COLO829 (cell line): ENCODE data around the gene TFG.

ENCODE experiments used
- DNase-seq: peaks from one replicate; pipeline ENCODE4 v3.0.0; 2012; ENCODE audit warnings: low spot score

TFG gene

DNA sequence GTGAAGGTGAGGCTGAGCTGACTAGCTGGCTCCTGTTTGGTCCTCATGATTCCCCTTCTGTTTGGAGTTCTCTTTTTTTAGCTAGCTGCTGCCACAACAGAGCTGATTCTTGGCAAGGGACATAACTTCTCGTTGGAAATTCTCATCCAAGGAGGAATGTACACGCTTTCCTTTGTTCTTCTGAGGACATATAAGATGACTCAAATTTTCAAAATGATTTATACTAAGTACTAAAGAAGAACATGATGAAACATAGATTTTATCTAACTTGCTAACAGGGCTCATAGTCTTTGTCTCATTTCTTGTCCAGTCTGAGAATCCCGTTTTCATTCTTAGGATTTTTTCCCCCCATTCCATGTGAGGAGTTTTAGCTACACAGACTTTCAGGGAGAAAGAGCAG, 2.9 kb upstream of the TFG start:
- DNase-seq, result no peak

DNA sequence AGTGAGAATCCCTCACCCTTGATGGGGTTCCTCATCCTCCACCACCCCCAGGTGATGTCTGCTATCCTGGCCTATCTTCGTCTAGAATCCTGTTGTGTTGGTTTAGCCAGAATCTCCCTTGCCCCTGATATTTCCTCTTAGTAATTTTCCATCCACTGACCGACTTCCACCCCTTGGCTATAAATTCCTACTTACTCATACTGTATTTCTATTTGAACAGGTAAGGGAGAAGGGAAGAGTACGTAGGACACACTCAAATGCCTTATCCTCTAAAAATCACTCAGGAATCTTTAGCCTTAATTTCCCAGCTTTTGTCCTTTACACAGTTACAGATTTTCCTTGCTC, 678 bp upstream of the TFG start:
- no peak for DNase-seq

DNA sequence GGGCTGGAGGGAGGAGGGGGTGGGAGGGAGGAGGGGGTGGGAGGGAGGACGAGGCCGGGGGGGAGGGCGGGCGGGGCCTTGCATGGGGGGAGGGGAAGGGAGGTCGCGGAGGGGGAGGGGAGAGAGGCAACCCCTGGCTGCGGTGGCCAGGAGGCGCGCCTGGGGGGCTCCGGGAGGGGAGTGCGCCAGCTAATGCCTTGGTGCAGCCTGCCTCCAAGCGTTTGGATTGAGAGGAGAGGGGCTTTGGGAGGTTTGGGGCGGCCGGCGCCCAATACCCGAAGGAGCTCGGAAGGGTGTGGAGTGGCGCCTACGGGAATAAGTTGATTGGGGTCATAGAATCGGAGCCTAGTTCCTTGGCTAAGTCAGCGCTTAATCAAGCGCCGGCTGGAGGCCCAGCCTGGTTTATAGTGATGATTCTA, 557 bp downstream of the TFG start:
- DNase-seq, result no peak

DNA sequence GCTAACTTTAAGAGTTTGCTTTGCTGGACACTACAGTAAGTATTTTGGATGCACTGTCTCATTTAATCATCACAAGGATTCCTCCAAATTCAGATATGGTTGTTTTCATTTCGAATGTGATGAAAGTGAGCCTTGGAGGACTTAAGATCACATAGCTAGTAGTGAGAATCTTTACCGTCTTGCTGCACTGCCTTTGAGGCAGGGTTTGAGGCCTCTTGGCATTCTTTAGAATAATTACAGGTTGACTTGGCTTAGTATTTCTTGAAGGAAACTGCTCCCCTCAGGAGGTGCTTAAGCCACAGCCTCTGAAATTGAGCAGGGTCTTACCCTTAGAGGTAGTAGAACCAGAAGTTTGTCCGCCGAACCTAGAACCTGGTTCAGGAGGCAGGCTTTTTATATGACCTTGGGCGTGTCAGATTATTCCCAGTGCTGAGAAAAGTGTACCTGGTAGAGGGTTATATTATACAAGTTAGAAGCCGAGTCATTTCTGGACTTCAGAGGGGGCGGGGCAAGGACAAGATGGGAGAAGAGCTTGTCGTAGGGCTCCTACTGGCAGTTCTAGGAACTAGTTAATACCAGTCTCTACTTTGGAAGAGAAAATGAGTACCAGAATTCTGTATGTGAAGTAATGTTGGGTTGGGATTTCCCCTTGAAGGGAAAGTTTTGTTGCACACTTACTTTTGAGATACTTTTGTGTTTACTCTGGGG, 1.1 kb downstream of the TFG start:
- DNase-seq, result peak; percentile 83

DNA sequence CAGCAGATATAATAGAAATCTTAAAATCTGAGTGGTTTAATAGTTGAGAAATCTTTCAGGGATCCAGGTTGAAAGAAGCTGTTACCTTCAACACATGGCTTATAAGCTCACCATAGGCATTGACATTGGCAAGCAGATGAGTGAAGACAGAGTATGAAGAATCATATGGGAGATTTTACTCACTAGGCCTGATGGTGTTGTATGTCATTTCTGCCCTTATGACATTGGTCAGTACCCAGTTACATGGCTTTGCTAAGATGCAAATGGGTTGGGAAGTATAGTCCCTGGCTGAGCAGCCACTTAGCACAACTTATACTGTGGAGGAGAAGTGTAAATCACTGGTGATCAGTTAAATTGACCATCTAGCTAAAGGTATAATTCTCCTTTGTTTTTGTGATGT, 5.9 kb downstream of the TFG start:
- no peak for DNase-seq

DNA sequence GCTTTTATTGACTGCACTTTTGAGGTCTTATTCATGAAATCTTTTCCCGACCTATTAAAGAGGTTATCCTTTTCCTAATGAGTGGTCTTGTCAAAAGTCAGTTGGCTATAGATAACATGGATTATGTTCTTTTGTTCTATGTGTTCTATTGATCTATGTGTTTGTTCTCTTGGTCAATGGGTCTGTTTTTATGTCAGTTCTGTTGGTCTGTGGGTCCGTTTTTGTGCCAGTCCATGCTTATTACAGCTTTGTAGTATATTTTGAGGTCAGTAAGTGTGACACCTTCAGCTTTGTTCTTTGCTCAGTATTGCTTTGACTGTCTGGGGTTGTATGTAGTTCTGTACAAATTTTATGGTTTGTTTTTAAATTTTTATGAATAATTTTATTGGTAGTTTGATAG, 7.8 kb downstream of the TFG start:
- DNase-seq, result no peak

DNA sequence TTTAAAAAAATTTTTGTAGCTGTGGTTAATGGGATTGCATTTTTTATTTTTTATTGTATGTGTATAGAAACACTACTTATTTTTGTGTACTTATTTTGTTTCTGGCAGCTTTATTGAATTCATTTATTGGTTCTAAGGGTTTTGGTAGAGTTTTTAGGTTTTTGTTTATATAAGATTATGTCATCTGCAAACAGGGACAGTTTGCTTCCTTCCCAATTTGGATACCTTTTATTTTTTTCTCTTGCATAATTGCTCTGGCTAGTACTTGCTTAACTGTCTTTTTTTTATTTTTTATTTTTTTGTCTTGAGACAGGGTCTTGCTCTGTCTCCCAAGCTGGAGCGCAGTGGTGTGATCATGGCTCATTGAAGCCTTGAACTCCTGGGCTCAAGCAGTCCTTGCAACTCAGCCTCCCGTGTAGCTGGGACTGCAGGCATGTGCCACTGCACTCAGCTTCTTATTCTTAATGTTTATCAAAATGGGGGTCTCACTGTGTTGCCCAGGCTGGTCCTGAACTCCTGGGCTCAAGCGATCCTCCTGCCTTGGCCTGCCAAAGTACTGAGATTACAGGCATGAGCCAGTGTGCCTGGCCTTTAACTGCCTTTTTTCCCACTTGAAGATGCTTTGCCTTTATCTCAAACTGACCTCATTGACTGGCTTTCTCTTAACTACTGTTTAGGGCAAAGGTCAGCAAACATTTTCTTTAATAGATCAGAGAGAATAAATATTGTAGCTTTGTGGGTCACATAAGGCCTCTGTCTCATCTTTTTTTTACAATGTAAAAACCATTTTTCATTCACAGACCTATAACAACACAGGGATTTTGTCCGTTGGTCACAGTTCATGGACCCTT, 8.6 kb downstream of the TFG start:
- no peak for DNase-seq

DNA sequence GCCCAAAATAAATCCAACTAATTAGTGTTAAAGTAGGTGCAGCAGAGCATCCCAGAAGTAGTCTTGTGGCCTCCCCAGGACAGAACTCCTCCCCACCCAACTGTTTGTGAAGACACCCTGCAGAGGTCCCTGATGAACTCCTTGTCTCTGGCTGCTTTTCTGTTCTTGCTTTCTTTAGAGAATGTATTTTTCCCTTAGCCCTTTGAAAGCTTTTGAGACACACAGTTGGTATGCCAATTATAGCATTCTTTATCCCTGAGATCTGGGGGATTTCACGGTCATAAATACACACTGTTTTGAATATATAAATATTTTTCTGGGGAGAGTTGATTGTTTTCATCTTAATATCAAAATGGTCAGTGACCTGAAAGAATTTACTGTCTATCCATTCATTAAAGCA, 9.8 kb downstream of the TFG start:
- DNase-seq, result no peak

DNA sequence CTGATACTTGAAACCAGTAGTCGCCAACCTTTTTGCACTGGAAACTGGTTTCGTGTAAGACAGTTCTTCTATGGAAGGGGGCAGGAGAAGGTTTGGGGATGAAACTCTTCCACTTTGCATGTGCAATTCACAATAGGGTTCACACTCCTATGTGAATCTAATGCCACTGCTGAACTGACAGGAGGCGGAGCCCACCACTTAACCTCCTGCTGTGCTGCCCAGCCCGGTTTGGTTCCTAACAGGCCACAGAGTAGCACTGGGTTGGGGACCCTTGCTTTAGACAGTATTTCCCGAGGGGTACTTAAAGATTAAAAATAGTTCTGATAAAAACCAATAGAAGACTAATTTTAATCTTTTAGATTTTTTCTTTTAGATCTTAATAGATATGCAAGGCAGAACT, 11.1 kb downstream of the TFG start:
- no peak for DNase-seq

DNA sequence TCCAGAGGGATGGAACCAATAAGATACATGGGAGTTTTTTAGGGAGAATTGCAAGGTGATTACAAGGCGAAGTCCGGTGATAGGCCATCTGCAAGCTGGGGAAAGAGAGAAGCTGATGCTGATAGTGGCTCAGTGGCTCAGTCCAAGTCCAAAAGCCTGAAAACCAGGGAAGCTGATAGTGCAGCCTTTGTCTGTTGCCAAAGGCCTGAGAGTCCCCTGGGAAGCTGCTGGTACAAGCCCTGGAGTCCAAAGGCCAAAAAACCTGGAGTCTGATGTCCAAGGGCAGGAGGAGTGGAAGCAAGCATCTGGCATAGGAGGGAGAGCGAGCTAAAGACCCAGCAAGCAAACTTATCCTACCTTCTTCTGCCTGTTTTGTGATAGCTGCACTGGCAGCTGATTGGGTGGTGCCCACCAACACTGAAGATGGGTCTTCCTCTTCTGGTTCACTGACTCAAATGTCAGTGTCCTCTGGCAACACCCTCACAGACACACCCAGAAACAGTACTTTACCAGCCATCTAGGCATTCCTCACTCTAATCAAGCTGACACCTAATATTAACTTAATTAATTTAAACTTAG, 16.7 kb downstream of the TFG start:
- no peak for DNase-seq

DNA sequence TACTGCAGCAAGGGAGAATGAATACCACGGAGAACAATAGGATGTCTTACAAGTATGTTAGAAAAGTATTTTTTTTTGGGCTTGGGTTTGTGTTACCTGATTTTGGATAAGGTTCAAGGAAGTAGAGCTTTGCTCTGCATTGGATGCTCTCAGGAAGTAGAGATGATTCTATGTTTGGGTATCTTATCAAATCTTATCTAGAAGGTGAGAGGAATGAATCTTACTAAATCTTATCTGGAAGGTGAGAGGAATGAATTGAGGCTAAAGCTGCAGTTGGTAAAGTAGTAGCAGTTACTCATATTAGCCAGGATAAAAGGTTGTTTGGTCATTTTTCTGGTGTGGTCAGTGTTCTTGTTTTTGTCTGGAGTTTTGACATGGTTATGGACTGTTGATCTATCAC, 17.4 kb downstream of the TFG start:
- DNase-seq, result no peak

DNA sequence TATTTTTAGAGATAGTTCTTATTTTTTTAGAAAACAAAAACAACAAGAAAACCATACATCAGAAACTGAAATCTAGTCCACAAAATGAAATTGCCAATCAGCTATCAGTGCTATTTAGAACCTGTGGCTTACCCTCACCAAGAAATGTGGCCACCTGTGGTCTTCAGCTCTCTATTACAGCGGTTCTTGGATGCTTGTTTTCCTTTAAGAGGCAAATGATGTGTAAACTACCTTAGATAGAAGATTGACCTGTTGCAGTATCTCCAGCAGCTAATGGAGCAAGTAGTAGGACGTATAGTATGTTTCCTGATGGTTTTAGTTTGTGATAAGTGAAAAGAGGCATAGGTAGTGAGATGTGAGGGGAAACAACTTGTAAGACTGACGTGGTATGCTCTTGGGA, 21.2 kb downstream of the TFG start:
- DNase-seq, result no peak

DNA sequence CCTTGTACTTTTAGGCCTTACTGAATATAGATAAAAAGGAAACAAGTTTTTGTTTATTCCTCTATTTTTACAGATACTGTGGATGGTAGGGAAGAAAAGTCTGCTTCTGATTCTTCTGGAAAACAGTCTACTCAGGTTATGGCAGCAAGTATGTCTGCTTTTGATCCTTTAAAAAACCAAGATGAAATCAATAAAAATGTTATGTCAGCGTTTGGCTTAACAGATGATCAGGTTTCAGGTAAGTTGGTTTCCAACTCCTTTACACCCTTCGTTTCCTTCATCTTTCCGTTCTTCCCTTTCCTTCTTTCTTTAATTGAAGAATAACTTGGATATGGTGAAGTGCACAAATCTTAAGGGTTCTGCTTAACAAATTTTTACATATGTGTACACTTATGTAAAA, 23.1 kb downstream of the TFG start:
- DNase-seq, result no peak

DNA sequence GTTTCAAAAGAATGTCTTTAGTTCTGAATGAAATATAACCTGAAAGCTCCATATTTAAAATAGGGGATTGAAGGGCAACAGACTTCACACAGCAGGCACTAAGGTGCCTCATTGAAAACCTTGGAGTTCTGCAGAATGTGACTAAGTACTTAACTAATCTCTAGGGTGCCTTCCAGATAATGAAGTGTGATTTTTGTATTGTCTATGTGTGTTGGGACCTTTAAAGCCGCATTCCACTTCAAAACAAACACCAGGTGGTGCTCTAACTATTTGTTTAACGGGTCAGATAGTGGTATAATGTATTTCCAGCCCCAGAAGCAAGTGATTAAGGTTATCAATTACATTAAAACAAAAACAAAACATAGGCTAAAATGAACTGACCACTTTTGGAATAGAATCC, 28.0 kb downstream of the TFG start:
- DNase-seq, result peak; percentile 14

DNA sequence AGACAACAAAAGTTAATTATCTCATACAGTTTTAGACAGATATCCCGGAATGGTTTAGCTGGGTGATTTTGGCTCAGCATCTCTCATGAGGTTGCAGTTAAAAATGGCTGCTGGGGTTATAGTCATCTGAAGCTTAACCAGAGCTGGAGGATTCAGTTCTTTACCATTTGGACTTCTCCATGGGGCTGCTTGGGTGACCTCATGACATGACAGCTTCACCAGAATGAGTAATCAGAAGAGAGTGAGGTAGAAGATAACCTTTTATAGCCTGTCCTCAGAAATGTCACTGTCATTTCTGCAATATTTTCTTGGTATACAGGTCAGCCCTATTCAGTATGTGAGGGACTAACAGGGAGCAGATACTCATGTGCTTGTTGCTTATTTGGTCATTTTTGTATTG, 30.9 kb downstream of the TFG start:
- no peak for DNase-seq

DNA sequence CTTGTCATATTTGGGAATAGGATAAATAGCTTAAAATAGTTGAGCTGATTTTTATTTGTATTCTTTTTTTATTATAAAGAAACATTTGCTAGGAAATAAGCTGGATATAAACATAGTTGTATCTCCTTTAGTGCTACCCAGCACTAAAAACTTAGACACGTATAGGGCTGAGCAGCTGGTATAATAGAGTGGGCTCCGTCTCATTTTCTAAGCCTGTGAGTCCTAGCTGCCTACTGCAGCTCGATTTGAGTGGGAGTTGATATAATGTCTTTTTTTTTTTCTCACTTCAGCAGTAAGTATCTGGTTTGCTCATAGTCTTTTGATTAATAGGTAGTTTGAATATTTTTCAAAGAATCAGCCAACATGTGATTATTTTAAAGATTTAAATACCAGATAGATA, 34.2 kb downstream of the TFG start:
- DNase-seq, result no peak

DNA sequence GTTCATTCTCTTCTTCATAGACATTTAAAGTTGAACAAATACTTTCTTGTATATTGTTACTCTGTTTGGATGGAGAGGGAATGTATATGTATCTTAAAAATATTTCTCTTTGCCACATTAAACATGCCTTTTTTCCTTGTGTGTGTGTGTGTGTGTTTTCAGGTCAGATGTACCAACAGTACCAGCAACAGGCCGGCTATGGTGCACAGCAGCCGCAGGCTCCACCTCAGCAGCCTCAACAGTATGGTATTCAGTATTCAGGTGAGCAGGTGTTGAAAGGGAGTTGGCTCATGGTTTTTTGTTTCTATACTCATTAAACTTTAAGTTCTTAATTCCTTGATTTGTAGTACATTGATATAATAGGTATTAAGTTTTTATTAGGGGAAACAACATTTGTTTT, 35.4 kb downstream of the TFG start:
- no peak for DNase-seq

DNA sequence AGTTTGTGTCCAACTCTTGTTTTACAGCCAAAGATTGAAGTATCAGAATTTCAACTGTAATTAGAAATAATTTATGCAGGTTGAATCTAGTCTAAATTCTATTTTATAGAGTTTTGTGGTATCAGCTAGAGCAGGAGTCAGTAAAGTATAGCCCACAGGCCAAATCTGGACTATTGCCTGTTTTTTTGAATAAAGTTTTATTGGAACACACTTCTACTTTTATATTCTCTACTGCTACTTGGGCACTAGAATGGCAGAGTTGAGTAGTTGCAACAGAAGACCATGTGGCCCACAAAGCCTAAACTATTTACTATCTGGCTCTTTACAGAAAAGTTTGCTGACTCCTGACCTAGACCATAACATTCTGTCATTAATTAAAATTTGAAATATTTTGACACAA, 36.3 kb downstream of the TFG start:
- DNase-seq, result no peak

DNA sequence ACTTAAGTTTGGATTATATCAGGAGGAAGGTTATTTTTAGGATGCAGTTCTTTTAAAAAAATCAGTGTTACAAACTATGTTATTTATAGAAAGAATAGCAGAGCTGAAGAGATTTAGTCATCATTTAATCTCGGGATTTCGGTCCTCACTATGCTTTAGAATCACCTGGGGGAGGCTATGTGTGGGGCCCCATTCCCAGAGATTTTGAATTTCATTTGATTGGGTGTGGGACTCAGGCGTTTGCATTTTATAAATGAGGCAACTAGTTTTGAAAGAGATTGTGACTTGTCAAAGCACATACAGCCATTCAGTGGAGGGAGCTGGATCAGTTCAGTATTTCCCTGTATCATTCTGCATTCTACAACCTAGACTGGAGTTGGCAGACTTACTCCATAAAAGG, 36.8 kb downstream of the TFG start:
- DNase-seq, result no peak

DNA sequence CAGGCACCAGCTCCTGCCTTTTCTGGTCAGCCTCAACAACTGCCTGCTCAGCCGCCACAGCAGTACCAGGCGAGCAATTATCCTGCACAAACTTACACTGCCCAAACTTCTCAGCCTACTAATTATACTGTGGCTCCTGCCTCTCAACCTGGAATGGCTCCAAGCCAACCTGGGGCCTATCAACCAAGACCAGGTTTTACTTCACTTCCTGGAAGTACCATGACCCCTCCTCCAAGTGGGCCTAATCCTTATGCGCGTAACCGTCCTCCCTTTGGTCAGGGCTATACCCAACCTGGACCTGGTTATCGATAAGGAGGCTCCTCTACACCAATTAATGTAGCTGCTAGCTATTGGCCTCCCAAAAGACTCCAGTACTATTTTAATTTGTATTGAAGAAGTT, 38.9 kb downstream of the TFG start:
- DNase-seq, result no peak

DNA sequence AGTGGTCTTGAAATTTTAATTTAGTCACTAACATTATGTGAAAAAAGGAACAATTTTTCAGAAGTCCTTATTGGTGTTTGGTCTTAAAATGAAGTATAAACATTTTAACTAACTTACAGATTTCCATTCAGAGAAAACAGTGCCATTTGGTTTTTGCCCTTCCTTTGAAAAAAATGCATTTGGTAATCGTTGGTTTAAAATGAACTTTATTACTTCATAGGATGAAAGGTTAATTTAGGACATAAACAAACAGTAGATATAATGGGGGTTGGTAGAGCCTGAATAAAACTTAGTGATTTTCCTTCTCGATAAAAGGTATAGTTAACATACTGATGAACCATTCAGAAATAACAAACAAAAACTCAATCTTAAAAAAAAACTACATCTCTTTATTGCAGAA, 39.7 kb downstream of the TFG start:
- DNase-seq, result no peak

DNA sequence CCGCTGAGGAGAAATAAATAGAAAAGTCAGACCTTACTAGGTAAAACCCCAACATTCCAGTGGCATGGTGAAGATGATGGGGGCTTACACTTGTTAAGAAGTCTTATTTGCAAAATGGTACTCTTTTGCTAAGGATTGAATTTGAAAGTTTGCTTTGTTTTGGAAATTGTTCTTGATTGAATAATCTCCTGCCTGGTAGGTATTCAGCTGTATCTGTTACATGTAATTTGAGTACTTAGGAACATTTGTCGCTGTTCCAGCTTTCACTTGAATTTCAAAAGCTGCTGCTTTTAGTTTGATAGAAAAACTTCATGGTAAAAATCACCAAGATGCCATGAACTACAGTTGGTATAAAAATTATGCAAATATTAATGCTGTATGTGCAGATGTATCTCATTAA, 44.6 kb downstream of the TFG start:
- DNase-seq, result no peak

DNA sequence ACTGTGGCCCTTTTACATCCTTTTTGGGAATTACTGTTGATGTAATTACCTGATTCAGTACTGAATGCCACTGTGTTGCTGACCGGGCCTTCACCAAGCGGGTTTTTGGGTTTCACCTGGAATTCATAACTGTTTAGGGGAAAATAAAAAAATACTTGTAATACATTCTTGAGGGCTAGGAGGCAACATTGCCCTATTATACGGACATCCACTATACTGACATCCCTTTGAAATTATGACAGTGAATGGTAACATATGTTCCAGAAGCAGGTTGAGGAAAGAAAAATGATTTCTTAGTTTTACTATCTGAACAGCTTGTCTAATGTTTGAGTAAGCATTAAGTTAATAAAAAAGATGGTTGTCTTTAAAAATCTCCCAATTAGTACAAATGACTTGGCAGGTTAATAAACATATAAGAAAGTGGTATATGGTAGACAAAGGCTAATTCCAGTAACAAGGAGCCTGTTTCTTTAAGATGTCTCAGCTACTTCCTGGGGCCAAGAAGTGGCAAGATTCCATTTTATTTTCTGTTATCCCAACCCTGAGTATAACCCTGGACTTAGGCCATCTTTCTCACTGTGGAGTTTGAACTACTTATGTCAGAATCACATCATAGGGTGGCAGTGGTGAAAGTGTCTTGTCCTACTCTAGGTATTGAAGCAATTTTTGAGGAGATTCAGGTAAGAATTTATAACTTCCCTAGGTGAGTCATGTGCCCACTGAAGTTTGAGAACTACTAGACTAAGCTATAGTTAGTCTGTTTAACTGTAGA, 45.5 kb downstream of the TFG start:
- no peak for DNase-seq
